Ascending aorta (tissue), 2 donors: ENCODE measurements around the gene STXBP3. TPM values are rescaled to one million over a fixed set of nuclear protein-coding genes. Genes with fewer than 3 reads are reported as not detected.
"Not testable (repeated sequence)": the region's sequence is repeated elsewhere in the genome, so short reads cannot be mapped to it uniquely, and the experiment has no call there.

Source experiments
- DNase-seq, 2 donors: peaks; one replicate each; pipeline ENCODE4 v3.0.0-alpha.2; 2019; ENCODE audit warnings: low spot score in 2 of 2
- H3K27ac ChIP-seq, 2 donors: fragments of 200-600 bp; sonication (generic); one replicate each; pipeline ENCODE4 v1.5.1; 2016 to 2017; ENCODE audit warnings: mild to moderate bottlenecking in 1 of 2
- H3K27me3 ChIP-seq: fragments of 200-600 bp; sonication (generic); one replicate; pipeline ENCODE4 v1.5.1; 2017
- H3K36me3 ChIP-seq, 2 donors: fragments of 200-600 bp; sonication (generic); one replicate each; pipeline ENCODE4 v1.5.1; 2016
- H3K4me1 ChIP-seq, 2 donors: fragments of 200-600 bp; sonication (generic); one replicate each; pipeline ENCODE4 v1.5.1; 2016 to 2017; ENCODE audit warnings: mild to moderate bottlenecking in 1 of 2
- H3K4me3 ChIP-seq, 2 donors: fragments of 200-600 bp; sonication (generic); one replicate each; pipeline ENCODE4 v1.5.1; 2016 to 2017; ENCODE audit warnings: mild to moderate bottlenecking in 1 of 2
- H3K9me3 ChIP-seq, 2 donors: fragments of 200-600 bp; sonication (generic); one replicate each; pipeline ENCODE4 v1.5.1; 2016
- CTCF ChIP-seq, 3 experiments: fragments of 200-600 bp in 2 of 3; fragments of 450-650 bp in 1 of 3; sonication (generic) in 2 of 3; IDR thresholded peaks; one replicate each; pipeline ENCODE4 v1.5.1; 2016 to 2019; ENCODE audit warnings: antibody characterized with exemption in 3 of 3, mild to moderate bottlenecking in 1 of 3, moderate library complexity in 1 of 3
- intact Hi-C: fragments of 100-400 bp; cut with DNase I; formaldehyde crosslinking; loops from one replicate; pipeline ENCODE4 v1.15.1; 2023
- total RNA-seq: library from RNA; depleted of rRNA; stranded (reverse); fragments of >200 nt; gene quantifications from one replicate; pipeline ENCODE4 v1.1.0, GENCODE V29; 2016

STXBP3 gene
- total RNA-seq, 1 donor from 2014 or later = 13.7 TPM

- no peak for TF ChIP-seq CTCF (IDR thresholded peaks at IDR 0.05)
- Histone ChIP-seq H3K9me3 (no peaks in the 10 kb centered on the region), H3K36me3 (peaks cover 42 to 50% of the 10 kb centered on the region in 2 donors), H3K4me1 (no peaks in the 10 kb centered on the region), H3K27me3 (no peaks in the 10 kb centered on the region), H3K4me3 (no peak overlapping the region), H3K27ac (no peak overlapping the region)
- no peak for DNase-seq
- intact Hi-C loops = no loop called here
Measured at GRCh38 chr1:108777839-108778238, 31.4 kb downstream of the STXBP3 start.

GRCh38 chr1:108779455-108779854 is 33.0 kb downstream of the STXBP3 start:
- no peak for DNase-seq
- intact Hi-C loops = no loop called here
- Histone ChIP-seq H3K27me3 (no peaks in the 10 kb centered on the region), H3K9me3 (no peaks in the 10 kb centered on the region), H3K27ac (no peak overlapping the region), H3K4me3 (no peak overlapping the region), H3K36me3 (peaks cover 38 to 63% of the 10 kb centered on the region in 2 donors), H3K4me1 (no peaks in the 10 kb centered on the region)
- TF ChIP-seq CTCF (IDR thresholded peaks at IDR 0.05) = no peak

- intact Hi-C loops = no loop called here
- H3K27me3 ChIP-seq = no peaks in the 10 kb centered on the region
- no peak for DNase-seq
- peaks cover 50 to 75% of the 10 kb centered on the region in 2 donors for H3K36me3 ChIP-seq
- H3K4me1 ChIP-seq = no peaks in the 10 kb centered on the region
- no peak overlapping the region for H3K4me3 ChIP-seq
- TF ChIP-seq CTCF (IDR thresholded peaks at IDR 0.05) = no peak
- peaks cover 8 to 14% of the 10 kb centered on the region in 2 donors for H3K9me3 ChIP-seq
- no peak overlapping the region for H3K27ac ChIP-seq
Measured at GRCh38 chr1:108780937-108781574, 34.6 kb downstream of the STXBP3 start.

- H3K27ac ChIP-seq, DNase-seq, intact Hi-C loops, H3K27me3 ChIP-seq, H3K4me3 ChIP-seq, H3K4me1 ChIP-seq: not testable (repeated sequence)
- H3K9me3 ChIP-seq = peaks cover 8 to 14% of the 10 kb centered on the region in 2 donors
- peaks cover 49 to 75% of the 10 kb centered on the region in 2 donors for H3K36me3 ChIP-seq
Measured at GRCh38 chr1:108781575-108781944, 35.1 kb downstream of the STXBP3 start.

- intact Hi-C loops = no loop called here
- no peak overlapping the region for H3K27ac ChIP-seq
- no peak for DNase-seq
- H3K4me1 ChIP-seq = no peaks in the 10 kb centered on the region
- TF ChIP-seq CTCF (IDR thresholded peaks at IDR 0.05) = no peak
- no peaks in the 10 kb centered on the region for H3K27me3 ChIP-seq
- peaks cover 32 to 68% of the 10 kb centered on the region in 2 donors for H3K36me3 ChIP-seq
- H3K4me3 ChIP-seq = no peak overlapping the region
- peaks cover 8 to 14% of the 10 kb centered on the region in 2 donors for H3K9me3 ChIP-seq
Measured at GRCh38 chr1:108785264-108785663, 38.8 kb downstream of the STXBP3 start.

GRCh38 chr1:108785880-108786279 is 39.4 kb downstream of the STXBP3 start:
- intact Hi-C loops = no loop called here
- no peaks in the 10 kb centered on the region for H3K4me1 ChIP-seq

More at GRCh38 chr1:108785880-108786279, 39.4 kb downstream of the STXBP3 start:
- Histone ChIP-seq H3K9me3 (peaks cover 8 to 14% of the 10 kb centered on the region in 2 donors), H3K27ac (no peak overlapping the region), H3K4me3 (no peak overlapping the region), H3K27me3 (no peaks in the 10 kb centered on the region), H3K36me3 (peaks cover 30 to 66% of the 10 kb centered on the region in 2 donors)
- no peak for TF ChIP-seq CTCF (IDR thresholded peaks at IDR 0.05)
- DNase-seq = no peak
